GM19455 (cell line): ENCODE measurements around the gene PLEKHA6.

Experiments used
- ATAC-seq: cut with Tn5 transposase; IDR thresholded peaks from one replicate; pipeline ENCODE4 v1.9.1; 2021; ENCODE audit not compliant: unreplicated experiment

Gene PLEKHA6

GRCh38 chr1:204264805-204265204, 94.9 kb downstream of the PLEKHA6 start:
- no peak for ATAC-seq

GRCh38 chr1:204263254-204263910, 96.3 kb downstream of the PLEKHA6 start:
- ATAC-seq: no peak

GRCh38 chr1:204262506-204263253, 97.0 kb downstream of the PLEKHA6 start:
- ATAC-seq: no peak

- no peak for ATAC-seq
Measured at GRCh38 chr1:204261746-204262505, 97.8 kb downstream of the PLEKHA6 start.

GRCh38 chr1:204261266-204261665, 98.5 kb downstream of the PLEKHA6 start:
- no peak for ATAC-seq

GRCh38 chr1:204260601-204261197, 99.0 kb downstream of the PLEKHA6 start:
- no peak for ATAC-seq

- no peak for ATAC-seq
Measured at GRCh38 chr1:204259782-204260181, 99.9 kb downstream of the PLEKHA6 start.

- ATAC-seq: no peak
Measured at GRCh38 chr1:204259196-204259595, 100.5 kb downstream of the PLEKHA6 start.

GRCh38 chr1:204258213-204259115, 101.3 kb downstream of the PLEKHA6 start:
- ATAC-seq: no peak

GRCh38 chr1:204257446-204257845, 102.3 kb downstream of the PLEKHA6 start:
- ATAC-seq: no peak

- ATAC-seq: no peak
Measured at GRCh38 chr1:204256531-204256930, 103.2 kb downstream of the PLEKHA6 start.

- ATAC-seq: no peak
Measured at GRCh38 chr1:204255966-204256365, 103.8 kb downstream of the PLEKHA6 start.

GRCh38 chr1:204255225-204255624, 104.5 kb downstream of the PLEKHA6 start:
- ATAC-seq: no peak

- ATAC-seq: no peak
Measured at GRCh38 chr1:204254031-204254661, 105.6 kb downstream of the PLEKHA6 start.

GRCh38 chr1:204251926-204252689, 107.6 kb downstream of the PLEKHA6 start:
- no peak for ATAC-seq

GRCh38 chr1:204251286-204251685, 108.4 kb downstream of the PLEKHA6 start:
- ATAC-seq: no peak

GRCh38 chr1:204250428-204251030, 109.2 kb downstream of the PLEKHA6 start:
- ATAC-seq: no peak

- ATAC-seq: no peak
Measured at GRCh38 chr1:204249736-204250427, 109.8 kb downstream of the PLEKHA6 start.
